GM18520 (cell line): ENCODE results near the gene PIGV.
A peak's percentile ranks its signal among the peaks of the same experiment; 100 is the strongest.

Source experiments
- ATAC-seq: cut with Tn5 transposase; IDR thresholded peaks from one replicate; pipeline ENCODE4 v1.9.1; 2021; ENCODE audit not compliant: unreplicated experiment

Gene PIGV

DNA sequence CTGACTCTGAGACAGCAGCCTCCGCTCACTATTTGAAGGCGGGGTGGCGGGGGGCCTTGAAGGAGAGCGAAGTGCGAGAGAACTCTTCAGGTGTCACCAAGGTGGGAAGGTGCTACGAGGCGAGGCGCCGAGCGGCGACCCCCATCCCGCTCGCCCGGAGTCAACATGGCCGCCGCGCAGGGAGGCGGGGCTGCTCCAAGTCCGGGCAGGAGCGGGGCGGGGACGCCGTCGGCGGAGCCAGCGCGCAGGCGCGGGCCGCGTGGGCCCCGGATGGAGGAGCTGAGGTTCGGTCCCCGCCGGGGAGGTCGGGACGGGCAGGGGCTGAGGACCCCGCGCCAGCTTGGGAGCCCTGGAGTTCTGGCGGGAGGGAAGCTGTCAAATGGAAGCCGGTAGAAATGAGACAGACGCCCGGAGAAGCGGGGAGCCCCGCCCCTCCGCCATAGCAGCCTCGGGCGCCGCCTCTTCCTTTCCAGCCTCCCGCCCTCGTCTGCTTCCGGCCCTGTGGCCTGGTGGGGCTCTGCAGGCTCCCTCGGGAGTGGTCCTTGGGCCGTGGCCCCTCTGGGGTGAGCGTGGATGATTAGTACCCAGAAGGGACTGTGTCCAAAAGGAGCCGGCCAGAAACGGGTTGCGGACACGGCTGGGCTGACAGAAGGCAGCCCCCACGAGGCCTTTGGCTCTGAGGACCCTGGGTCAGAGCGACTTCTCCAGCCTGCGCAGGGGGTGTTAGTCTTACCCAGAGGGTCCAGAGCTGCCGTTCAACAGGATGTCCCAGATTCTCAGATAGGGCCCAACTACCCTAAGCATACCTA is at the start of gene PIGV:
PIGV (plus strand) TSS at position 245 of the 809 bp plus-strand sequence. CDS start 2,866 bp downstream, outside the sequence.
- peak; percentile 51 for ATAC-seq

DNA sequence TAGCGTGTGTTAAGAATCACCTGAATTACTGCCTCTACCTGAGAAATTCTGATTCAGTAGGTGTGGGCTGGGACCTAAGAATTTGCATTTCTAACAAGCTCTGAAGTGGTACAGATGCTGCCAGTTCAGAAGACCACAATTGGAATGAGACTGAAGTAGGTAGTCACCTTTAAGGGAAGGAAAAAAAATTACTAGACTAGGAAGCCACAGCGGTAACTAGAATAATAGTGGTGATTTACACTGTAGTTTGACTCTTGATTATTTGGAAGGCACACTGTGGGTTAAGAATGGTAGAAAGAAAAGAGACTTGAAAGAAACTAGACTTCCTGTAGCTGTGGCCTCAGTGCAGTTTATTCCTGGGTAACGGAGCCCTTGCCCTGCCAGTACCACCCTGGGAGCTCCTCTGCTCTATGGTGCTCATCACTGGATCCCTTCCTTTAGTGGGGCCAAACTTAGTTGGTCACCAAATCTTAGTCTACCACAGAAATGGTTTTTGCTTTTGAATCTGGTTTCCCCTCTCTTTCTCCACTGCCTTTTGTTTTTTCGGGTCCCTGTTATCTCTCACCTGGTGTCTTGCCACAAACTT is 48.3 kb upstream of the PIGV start:
- no peak for ATAC-seq

DNA sequence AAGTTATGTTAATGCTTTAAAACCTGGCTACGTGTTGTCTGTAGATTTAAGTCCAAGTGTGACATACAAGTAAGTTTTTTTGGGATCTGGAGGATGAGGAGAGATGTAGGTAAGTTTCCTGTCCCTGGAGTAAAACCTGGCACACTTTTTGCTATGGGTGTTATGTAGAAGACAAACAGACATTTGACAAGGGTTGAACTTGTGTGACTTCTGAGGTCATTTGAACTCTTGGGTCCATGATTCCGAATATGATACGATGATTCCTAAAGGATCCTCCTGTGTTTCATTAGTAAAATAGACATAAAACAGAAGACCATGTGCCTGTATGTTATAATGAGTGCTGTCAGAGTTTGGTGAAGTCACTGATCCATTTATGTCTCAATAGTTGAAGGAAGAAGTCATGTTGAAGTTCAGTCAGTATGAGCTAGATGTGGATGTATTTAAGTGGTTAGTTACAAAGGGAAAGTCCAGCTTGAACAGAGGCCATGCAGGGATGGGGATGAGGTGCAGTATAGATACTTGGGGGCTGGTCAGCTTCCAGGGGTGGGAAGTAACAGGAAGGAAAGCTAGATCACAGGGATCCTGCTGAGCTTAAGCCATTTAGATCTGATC is 47.6 kb upstream of the PIGV start:
- ATAC-seq = no peak

DNA sequence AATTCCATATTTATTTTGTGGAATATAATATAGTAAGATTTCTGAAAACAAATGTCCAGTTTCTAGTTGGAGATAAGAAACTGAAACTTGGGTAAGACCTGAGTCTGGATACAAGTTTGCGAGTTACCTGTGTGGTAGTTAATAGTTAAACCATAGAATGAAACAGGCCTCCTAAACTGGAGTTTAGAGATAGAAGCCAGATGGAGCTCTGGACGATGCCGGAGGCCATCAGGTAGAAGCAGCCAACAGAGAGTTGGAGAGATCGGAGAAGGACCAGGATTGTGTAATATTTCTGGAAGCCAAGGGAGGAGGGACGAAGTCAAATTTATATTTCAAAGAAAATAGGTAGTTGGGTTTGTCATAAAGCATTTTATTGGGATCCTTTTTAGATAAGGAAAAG is 46.8 kb upstream of the PIGV start:
- ATAC-seq = no peak

DNA sequence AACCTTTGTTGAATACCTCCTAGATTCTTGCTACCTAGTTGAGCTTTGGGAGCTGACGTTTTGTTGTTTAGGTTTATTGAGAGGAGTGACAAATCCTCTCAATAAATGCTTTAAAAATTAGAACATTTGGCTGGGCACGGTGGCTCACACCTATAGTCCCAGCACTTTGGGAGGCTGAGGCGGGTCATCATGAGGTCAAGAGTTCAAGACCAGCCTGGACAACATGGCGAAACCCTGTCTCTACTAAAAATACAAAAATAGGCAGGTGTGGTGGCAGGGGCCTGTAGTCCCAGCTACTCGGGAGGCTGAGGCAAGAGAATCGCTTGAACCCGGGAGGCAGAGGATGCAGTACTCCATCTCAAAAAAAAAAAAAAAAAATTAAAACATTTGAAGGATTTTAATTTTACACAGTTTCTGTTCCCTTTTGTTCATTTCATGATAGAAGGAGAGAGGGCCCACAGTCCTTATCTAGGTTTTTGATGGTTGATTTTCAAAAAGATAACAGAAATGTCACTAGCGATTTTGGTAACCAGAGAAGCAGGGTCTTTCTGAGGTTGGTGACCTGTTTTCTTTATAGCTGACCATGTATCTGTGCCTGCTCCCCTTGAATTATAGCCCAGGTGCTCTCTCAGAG is 44.2 kb upstream of the PIGV start:
- ATAC-seq = no peak

DNA sequence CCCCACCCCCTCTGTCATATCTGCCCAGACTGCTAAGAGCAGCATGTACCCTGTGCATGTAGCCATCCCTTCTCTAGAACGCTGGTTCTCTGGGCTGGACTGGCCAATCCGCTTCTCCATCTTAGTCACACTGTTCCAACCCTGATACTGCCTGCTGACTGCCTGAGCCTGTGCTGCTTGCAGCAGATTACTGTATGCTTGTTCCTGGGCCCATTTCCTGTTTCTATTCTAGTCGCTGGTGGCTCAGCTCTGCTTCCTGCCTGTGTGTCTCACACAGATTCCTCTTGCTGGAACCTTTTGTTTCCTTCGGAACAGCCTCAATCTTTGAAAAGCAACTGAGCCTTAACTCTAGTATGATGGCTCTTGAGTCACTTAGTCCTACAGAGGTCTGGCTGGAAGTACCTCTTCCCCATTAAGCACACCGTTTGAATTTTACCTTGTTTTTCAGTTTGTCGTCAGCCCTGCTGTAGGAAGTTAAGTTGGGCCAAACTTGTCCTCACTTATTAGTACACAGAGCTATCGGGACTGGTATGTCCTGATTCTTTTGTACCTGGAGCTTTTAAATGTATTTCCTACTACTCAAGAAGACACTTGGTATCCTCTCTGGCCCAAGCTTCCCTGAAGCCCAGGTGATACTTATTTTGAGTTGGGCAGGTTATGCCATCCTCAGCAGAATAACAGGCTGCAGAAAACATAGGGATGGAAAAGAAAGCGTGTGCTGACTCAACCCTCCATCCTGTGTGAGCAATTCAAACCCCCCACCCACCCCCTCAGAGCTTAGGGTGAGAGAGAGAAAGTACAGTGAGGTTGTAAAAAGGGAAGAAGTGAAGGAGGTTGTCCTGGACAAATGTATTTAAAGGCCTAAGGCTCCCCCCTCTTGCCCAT is 43.4 kb upstream of the PIGV start:
- ATAC-seq = peak; percentile 91

DNA sequence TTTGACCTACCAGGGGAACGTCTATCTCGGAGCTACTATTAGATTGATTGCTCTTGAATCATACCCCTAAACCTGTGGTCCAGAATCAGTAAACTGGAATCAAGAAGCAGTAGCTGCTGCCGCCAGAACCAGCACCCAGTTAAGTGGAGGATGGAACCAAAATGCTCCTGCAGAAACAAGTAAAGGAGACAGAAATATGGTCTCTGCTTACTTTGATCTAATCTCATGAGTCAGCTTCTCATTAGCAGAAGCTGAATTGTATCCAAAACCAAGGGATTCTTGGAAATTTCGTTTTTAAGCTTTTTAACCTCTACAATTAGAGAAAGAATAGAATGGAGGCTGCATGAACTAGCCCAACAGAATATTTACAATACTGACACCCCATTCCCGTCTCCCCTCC is 42.6 kb upstream of the PIGV start:
- ATAC-seq = no peak

DNA sequence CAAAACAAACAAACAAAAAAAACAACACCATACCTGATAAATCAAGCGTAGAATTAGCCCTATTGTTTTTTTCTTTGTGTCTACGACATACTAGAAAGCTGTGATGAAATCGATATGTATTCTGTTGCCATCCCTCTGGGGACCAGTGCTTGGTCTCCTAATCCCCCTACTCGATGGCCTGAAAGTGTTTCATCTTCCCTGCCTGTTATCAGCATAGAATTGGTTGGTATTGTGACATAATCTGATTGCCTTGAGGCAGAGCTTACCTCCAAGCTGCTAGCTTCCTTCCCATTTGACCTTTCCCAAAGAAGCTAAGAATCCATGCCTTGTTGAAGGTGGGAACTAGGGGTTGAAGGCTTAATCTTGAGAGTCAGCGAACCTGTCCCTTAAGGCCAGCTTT is 40.7 kb upstream of the PIGV start:
- no peak for ATAC-seq

DNA sequence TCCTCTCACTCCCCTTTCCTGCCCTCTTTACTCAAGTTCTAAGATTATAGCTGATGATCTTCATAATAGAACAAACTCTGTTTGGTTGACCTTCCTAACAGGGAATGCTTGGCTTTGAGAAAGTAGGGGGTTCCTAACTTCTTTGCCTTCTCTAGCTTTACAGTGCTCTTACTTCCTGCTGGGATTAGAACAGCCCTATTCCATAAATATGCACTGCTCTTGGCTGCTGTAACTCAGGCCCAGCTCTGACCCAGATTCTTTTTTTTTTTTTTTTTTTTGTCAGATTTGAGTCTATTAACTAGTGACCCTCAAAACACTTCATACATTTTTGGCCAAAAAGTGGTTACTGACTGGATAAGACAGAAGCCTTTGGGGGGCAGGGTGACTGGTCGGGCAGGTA is 39.4 kb upstream of the PIGV start:
- ATAC-seq = no peak

DNA sequence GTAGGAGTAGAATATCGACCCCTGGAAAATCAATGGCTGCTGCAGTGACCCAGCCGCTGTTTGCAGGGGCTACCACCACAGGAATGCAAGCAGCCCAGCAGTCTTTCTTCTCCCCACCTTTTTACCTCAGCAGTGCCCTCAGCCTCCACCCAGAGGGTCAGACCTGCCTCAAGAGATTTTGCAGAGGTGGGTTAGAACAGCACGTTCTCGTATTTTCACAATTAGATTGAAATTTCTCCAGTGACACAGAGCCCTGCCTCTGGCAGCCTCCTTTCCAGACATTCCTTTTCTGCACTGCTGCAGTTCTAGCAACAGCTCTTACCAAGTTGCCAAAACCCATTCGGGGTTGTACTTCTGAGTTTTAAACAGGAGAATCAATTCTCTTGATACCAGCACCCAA is 38.3 kb upstream of the PIGV start:
- no peak for ATAC-seq

DNA sequence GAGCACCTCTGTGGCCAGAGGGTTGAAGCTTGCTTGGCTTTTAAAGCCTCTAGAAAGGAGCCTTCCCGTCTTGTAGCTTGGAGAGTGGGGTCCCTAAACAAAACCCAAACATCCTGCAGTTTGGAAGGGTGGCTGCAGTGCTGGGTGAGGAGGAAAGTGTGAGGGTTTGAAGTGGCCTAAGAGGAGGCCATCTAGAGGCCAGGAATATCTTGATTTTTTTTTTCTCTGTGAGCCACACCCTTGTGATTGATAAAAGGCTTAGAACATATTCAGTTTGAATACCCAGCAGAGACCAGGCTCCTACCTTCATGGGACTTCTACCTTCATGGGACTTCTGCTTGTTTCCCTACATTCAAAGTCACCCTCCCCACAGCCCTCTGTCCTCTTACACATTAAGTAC is 37.3 kb upstream of the PIGV start:
- ATAC-seq = no peak

DNA sequence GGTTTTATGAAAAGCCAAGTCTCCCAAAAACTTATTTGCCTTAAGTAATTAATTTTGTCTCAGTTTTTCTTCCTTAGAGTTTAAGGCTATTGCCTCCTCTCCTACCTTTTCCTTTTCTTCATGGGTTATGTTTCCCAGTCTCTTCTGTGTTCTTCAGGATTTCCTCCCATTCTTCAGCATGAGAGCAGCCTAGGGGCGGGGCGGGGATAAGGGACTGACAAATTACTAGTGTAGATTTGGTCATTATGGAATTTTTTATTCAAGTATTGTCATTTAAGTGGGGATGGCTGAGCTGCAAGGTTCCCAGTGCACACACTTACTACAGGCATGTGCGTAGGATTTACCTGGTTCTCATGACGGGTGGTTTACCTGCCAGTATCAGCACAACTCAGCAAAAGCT is 35.2 kb upstream of the PIGV start:
- no peak for ATAC-seq

DNA sequence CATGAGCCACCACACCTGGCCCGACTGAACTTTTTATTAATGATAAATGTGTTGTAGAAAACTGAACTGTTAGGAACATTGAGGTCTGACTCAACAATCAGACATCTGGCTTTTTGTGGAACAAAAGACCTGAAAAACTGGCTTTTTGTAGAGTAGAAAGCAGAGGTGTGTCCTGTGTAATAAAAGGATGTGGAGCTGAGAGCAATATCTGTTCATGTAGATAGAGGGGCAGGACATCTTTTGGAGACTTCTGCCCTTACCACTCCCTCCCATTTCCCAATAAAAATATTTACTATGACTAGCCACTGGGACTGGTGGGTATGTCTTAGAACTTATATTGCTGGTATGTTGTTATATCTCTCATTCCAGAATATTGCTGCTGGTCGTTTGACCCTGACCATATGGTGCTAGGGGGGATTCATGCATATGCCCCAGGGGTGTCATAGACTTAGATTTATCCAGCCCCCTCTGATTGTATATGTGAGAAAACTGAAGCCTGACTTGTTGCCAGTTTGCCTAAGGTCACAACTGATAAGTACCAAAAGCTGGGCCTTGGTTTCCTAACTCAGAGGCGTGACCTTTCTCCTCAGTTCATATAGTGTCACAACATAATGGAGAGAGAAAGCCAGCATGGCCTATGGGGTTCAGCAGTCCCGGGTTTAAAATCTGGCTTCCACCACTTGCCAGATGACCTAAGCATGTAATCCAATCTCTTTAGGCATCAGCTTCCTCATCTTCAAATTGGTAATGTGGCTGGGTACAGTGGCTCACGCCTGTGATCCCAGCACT is 33.5 kb upstream of the PIGV start:
- ATAC-seq = no peak

DNA sequence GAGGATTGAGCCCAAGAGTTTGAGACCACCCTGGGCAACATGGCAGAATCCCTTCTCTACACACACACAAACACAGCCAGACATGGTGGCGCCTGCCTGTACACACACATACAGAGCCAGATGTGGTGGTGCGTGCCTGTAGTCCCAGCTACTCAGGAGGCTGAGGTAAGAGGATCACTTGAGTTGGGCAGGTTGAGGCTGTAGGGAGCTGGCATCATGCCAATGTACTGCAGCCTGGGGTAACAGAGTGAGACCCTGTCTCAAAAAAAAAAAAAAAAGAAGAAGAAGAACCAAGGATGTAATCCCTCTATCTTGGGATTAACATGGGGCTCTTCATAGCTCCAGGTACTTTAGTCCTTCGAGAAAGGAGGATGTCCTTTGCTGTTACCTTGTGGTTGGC is 29.4 kb upstream of the PIGV start:
- ATAC-seq = no peak

DNA sequence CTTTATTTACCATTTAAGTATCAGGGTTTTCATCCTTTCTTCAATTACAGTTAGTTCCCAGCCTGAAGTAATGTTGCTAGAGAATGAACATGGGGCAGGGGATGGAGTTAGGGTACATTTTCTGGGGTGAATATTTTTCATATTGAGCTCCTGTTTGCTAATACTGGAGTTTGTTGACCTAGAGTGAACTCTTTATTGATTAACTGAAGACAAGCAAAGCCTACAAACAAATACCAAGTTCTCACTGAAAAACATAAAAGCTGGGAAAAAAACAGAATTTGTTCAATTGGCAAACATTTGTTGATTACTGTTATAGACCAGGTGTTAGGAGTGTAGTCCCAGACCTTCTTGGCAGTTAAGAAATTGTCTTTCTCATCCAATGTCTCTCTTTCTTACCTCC is 28.2 kb upstream of the PIGV start:
- no peak for ATAC-seq

DNA sequence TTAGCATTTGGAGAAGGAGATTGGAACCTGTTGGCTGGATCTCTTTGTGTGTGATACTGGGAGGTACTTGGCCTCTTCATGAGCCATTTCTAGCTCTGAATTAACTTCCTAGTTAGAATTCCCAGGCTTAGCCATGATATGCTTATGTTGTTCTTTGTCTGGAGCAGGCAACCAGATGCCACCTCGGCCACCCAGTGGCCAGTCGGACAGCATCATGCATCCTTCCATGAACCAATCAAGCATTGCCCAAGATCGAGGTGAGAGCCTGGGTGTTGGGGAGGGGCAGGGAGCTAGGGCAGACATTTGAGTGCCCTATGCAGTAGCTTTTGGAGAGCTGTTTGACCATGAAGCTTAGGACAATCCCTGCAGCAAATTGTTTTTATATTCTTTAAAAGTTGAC is 26.5 kb upstream of the PIGV start:
- no peak for ATAC-seq

DNA sequence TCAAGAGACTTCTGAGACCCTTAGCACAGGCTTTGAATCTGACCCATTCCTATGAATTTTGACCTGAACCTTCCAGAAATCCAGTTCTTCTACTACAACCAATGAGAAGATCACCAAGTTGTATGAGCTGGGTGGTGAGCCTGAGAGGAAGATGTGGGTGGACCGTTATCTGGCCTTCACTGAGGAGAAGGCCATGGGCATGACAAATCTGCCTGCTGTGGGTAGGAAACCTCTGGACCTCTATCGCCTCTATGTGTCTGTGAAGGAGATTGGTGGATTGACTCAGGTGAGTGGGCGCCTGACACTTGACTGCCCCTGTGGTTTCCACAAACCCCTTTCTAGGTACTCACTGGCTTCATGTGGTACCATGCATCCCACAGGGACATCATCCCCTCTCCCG is 20.0 kb upstream of the PIGV start:
- ATAC-seq = no peak

DNA sequence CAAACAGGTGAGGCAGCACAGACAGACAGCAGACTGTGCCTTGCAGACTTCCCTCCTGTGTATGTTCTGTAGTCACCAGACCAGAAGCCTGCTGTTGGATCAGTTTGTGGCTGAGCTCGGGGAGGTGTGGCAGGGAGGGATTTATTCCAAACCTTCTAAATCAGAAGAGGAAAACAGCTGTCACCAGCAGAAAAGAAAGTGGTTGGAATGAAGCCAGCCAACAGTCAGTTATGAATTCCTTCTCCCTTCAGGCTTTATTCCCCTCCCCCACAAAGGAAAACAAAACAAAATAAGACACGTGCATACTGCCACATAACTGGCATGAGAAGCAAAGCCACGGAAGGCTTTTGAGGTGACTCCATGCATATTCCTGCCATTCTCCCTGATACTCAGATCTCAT is 19.0 kb upstream of the PIGV start:
- ATAC-seq = no peak

DNA sequence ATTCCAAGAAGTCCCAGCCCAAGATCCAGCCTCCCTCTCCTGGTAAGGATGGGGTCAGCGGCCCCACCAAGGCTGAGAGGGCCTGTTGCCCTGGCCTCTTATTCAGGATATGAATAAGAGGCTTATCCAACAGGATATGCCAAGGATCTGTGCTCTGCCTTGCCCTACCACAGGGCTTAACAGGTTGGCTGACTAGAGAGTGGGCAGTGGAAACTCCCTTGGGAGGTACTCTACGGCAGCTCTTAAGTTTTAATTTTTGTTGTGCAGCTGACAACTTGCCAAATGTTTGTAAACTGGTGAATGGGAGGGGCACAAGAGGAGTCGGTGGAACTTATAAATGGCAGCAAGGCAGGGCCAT is 16.5 kb upstream of the PIGV start:
- ATAC-seq = no peak

DNA sequence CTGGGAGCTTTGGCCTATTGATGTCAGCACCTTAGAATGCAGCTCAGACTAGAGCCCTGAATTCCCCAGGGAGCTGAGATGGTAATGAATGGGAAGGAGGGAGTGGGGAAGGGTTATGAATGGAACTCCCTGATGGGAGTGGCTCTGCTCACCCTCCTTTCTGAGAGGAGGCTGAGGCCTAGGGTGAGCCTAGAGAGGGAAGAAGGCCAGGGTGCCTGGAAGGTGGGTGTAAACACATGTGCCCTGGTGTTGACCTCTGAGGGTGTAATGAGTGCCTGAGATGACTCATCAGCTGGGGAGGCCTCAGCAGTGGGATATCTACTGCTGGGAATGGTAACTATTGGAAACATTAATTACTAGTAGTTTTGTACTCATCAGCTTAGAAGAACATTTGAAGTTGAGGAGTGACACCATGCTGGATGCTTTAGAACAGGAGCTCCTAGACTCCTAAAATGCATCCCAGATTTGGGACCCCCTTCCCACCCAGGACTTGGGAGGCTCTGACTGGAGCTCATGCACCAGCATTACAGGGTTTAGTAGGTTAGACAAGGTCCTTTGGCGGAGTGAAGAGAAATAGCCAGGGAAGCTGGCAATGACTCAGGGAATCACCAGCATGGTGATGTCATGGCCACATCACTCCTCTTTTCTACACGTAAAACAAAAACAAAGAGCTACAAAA is 16.0 kb upstream of the PIGV start:
- no peak for ATAC-seq
